NCI-H1092 (cell line): Measurements from ENCODE around the gene BEST1.
"Not testable (repeated sequence)": the region's sequence is repeated elsewhere in the genome, so short reads cannot be mapped to it uniquely, and the experiment has no call there.

ENCODE experiments used
- DNase-seq: peaks from one replicate; lab custom pipeline; 2025; lab: John Stamatoyannopoulos, UW

The BEST1 gene

DNA sequence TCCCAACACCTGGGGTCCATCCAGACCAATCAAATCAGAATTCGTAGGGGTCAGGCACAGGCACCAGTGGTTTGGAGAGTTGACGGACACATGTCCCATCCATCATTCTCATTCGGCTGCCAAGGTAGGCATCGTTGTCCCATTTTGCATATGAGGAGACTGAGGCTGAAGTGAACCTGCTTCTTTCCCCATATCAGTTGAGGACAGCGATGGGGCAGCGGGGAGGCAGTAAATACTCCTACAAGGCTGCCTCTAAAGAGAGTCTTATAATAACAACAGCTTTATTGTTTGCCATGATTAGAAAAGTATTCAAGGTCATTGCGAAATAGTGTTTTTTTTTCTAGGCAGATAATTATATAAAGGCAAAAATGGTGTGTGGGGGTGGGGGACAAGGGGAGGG, 1.6 kb upstream of the BEST1 start:
- no peak for DNase-seq

DNA sequence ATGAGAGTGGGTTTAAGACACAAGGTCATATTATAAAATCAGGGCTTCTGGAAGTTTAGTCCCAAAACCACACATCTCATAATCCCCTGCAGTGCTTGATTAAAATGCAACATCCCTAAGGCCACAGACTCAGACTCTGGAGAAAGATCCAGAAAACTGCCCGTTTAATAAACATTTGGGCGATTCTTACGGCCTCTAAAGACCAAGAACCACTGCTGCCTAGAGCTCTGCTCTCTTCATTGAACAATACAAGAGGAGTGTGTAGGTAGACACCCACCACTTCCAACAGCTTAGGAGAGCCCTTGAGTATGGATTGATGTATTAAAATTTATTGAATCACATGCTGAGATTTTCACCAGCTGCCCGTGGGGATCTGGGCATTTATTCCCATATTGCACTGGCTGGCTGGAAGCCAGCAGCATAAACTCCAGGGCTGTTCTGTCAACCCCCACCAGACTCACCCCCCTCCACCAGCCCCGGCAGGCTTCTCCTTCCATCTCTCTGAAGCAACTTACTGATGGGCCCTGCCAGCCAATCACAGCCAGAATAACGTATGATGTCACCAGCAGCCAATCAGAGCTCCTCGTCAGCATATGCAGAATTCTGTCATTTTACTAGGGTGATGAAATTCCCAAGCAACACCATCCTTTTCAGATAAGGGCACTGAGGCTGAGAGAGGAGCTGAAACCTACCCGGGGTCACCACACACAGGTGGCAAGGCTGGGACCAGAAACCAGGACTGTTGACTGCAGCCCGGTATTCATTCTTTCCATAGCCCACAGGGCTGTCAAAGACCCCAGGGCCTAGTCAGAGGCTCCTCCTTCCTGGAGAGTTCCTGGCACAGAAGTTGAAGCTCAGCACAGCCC, 749 bp upstream of the BEST1 start:
- DNase-seq, result peak; percentile 77

DNA sequence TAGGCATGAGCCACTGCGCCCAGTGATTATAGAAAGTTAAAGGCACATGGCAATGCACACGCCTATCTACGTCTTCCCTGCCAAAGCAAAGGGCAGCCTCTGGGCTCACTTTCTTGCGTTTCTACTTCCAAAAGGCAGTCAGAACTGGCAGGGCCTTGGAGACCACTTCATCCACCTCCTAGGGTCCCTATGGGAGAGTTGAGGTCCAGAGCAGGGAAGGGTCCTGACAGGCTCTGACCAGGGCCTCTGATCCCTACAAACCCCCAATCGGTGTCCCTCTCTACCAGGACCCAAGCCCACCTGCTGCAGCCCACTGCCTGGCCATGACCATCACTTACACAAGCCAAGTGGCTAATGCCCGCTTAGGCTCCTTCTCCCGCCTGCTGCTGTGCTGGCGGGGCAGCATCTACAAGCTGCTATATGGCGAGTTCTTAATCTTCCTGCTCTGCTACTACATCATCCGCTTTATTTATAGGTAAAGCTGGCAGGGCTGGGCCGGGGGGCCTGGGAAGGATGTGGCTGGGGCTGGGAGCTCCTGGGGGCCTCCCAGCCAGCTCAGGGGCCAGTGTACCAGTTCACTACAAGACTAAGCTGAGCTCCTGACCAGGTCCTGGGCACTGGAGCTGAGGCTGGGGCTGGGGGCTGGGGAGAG, 1.5 kb downstream of the BEST1 start:
- no peak for DNase-seq

DNA sequence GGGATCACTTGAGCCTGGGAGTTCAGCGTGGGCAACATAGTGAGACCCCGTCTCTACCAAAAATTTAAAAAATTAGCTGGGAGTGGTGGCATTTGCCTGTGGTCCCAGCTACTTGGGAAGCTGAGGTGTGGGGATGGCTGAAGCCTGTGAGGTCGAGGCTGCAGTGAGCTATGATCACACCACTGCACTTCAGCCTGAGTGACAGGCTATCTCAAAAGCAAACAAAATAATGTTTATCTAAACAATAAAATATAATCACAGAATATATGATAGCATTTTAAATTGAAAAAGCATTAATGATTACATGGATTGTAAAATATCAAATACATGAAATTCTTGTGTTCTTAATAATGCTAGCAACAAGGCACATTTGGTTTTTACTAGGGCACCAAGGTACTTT, 2.7 kb downstream of the BEST1 start:
- no peak for DNase-seq

DNA sequence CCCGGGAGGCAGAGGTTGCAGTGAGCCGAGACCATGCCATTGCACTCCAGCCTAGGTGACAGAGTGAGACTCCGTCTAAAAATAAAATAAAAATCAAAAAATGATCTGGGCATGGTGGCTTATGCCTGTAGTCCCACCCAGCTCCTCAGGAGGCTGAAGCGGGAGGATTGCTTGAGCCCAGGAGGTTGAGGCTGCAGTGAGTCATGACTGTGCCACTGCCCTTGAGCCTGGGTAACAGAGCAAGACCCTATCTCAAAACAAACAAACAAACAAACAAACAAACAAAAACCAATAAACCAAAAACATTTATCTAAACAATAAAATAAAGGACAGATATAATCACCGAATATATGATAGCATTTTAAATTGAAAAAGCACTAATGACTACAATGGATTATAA, 3.5 kb downstream of the BEST1 start:
- DNase-seq, result not testable (repeated sequence)

DNA sequence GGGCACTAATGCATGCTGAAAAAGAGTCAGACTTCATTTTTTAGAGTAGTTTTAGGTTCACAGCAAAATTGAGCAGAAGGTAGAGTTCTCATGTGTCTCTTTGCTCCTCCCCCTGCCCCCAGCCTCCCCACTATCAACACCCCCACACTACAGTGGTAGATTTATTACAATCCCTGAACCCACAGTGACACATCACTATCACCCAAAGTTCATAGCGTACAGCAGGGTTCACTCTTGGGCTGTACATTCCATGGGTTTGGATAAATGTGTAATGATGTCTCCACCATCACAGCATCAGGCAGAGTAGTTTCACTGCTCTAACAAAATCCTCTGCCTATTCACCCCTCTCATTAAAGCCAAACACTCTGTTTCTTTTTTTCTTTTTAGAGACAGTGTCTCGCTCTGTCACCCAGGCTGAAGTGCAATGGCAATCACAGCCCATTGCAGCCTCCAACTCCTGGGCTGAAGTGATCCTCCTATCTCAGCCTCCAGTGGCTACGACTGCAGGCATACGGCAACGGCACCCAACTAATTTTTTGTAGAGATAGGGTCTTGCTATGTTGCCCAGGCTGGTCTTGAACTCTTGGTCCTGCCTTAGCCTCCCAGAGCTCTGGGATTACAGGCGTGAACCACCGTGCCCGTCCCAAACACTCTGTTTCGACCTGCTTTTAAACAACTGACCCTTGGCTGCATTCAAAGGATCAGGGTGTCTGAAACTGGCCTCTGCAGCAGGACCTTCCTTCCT, 4.1 kb downstream of the BEST1 start:
- no peak for DNase-seq

DNA sequence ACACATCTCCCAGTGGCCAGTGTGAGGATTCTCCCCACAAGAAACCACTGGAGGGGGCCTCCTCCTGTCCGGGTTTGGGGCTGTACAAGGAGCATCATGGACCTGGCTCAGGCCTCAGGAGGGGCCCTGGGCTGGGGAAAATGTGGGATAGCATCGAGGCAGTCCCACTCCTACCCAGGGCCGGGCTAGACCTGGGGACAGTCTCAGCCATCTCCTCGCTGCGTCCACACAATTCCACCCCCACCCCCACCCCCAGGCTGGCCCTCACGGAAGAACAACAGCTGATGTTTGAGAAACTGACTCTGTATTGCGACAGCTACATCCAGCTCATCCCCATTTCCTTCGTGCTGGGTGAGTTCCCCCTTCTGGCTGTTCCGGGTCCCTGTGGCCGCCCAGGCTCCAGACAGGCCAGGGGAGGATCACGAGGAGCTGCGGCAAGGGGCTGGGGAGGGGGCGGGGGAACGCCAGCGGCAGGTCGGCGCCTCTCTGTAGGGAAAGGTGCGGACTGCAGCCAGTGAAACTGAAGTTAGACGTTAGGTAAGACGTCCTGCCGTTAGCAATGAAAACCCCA, 4.8 kb downstream of the BEST1 start:
- no peak for DNase-seq

DNA sequence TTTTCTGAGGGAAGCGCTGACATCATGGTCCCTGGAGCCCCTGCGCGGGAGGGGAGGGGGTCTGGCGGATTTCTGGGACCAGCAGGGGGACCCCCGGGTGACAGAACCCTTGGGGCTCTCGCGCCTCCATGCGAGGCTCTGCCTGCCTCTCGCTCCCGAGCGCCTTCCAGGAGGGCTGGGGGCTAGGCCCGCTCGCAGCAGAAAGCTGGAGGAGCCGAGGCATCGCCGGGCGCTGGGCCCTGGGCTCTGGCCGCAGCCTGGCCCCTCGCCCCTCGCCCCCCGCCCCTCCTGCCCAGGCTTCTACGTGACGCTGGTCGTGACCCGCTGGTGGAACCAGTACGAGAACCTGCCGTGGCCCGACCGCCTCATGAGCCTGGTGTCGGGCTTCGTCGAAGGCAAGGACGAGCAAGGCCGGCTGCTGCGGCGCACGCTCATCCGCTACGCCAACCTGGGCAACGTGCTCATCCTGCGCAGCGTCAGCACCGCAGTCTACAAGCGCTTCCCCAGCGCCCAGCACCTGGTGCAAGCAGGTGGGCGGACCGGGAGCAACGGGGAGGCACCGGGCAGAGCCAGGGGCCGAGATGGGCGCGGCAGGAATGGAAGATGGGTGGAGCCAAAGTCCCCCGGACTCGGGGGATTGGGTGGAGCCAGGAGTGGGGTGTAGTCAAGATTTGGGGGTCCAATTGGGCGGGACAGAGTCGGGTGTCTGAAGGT, 5.4 kb downstream of the BEST1 start:
- DNase-seq, result peak; percentile 23

DNA sequence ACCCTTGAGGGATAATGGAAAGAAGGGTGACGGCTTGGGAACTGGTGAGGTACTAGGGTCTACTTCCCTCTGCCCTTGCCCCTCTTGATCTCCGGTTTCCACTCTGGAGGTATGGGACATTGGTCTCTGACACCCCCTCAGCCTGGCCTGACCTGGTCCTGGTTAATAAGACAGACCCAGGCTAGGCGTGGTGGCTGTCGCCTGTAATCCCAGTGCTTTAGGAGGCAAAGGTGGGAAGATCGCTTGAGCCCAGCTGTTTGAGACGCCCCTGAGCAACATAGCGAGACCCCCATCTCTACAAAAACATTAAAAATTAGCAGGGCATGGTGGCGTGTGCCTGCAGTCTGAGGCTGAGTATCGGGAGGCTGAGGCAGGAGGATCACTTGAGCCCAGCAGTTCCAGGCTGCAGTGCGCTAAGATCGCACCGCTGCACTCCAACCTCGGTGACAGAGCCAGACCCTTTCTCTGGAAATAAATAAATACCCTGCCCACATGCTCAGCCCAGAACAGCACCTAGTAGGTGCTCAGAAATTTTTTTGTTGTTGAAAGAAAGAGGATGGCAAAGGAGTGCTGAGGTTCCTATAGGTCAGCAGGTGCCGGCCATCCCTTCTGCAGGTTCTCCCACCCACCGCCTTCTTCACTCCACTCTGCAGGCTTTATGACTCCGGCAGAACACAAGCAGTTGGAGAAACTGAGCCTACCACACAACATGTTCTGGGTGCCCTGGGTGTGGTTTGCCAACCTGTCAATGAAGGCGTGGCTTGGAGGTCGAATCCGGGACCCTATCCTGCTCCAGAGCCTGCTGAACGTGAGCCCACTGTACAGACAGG, 6.3 kb downstream of the BEST1 start:
- no peak for DNase-seq

DNA sequence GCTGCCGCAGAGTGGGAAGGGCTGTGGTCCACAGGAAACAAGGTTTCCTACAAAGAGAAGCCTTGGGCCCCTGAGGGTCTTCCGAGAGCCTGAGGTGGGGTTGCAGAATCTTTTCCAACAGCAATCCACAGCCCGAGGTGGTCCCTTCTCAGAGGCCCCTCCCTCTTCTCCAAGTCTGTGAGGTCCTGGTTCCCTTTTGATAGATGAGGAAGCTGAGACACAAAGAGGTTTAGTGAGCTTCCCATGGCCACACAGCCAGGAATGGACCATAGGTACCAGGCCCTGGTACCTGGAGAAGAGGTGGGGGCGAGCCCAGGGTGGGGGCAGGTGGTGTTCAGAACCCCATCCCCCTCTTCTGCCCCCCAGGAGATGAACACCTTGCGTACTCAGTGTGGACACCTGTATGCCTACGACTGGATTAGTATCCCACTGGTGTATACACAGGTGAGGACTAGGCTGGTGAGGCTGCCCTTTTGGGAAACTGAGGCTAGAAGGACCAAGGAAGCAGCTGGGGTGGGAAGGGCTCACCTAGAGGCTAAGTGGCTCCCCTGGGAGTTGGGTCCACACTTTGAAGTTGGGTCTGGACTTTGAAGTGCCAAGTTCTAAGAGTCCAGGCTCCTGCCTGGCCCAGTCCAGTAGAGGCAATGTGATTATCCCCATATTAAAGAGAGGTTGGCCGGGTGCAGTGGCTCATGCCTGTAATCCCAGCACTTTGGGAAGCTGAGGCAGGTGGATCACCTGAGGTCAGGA, 7.0 kb downstream of the BEST1 start:
- no peak for DNase-seq

DNA sequence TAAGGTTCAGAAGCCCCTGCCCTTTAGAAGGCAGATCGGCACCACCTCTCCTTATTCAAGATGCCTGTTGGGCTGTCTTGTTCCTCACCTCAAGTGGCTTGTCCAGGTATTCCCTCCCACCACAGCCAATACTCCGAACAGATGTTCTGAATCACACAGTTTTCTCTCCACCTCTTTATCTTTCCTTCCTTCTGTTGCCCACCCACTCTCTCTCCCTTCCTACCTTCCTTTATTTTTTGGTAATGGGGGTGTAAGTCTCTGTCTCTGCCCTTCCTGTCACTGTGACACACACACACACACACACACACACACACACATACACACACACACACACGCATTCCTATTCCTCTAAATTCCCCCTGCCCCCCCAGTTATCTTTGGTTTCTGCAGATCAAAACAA, 8.4 kb downstream of the BEST1 start:
- no peak for DNase-seq

DNA sequence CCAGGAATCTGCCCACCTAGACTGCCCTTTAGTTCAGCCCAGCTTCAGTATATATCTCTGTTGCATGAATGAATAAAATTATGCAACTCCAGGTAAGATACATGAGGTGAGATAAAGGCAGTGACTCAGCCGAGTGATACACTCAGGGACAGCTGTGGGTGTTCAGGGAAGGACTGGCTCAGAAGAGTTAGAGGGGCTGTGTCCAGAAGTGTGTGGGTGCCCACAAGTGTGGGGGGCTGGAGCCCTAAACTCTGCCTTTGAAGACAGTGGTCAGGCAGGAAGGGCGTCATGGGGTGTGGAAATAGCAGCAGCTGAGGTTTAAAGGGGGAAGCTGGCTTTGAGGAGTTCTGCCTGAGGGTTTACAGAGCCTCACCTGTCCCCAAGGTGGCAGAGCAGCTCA, 9.0 kb downstream of the BEST1 start:
- no peak for DNase-seq

DNA sequence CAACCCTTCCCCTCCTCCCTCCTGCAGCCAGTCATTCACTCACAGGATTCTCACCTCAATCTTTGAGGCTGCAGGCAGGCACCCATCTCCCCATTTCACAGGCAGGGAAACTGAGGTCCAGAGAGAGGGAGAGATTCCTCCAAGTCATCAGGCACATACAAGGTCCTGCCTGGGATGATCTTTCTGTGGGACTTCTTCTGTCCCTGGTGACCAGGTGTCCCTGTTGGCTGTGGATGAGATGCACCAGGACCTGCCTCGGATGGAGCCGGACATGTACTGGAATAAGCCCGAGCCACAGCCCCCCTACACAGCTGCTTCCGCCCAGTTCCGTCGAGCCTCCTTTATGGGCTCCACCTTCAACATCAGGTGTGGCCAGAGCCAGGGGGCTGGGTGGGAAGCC, 9.5 kb downstream of the BEST1 start:
- DNase-seq, result no peak

DNA sequence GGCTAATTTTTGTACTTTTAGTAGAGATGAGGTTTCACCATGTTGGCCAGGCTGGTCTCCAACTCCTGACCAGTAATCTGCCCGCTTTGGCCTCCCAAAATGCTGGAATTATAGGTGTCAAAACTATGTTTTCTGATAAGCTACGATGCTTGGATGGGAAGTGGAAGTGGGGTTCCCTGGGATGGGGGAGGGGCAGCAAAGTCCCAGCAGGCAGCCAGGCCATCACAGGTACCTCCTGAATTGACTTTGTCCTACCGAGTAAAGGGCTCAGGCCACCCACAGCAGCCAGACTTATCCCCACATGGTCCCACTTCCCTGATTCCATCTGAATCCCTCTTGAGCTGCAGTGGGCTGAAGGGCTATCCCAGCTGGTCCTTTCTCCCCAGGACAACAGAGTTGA, 10.4 kb downstream of the BEST1 start:
- no peak for DNase-seq

DNA sequence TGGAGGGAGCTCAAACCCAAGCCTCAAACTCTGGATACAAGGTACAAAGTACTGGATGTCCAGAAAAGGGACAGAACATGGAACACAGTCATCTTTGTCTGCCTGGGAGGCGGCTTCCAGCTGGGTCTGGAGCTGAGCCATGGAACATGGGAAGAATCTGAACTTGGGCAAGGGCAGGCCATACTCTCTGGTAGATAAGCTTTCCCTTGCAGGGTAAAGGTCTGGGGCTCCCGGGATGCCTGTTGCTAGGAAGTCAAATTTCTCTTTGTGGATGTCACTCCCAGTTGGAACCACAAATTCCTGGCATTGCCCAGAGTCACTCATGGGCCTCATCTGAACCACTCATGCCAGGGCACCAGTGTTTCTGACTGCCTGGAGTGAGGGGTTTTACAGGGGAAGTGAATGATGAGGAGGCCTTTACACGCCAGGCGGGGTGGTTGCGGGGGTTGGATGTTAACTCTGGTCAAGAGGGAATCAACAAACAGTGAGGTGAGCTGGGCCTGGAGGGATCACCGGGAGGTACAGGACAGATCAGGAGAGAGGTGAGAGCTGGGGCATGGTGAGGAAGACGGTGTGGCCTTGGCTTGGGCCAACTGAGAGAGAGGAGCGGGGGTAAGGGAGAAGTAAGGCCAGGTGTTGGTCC, 11.5 kb downstream of the BEST1 start:
- no peak for DNase-seq

DNA sequence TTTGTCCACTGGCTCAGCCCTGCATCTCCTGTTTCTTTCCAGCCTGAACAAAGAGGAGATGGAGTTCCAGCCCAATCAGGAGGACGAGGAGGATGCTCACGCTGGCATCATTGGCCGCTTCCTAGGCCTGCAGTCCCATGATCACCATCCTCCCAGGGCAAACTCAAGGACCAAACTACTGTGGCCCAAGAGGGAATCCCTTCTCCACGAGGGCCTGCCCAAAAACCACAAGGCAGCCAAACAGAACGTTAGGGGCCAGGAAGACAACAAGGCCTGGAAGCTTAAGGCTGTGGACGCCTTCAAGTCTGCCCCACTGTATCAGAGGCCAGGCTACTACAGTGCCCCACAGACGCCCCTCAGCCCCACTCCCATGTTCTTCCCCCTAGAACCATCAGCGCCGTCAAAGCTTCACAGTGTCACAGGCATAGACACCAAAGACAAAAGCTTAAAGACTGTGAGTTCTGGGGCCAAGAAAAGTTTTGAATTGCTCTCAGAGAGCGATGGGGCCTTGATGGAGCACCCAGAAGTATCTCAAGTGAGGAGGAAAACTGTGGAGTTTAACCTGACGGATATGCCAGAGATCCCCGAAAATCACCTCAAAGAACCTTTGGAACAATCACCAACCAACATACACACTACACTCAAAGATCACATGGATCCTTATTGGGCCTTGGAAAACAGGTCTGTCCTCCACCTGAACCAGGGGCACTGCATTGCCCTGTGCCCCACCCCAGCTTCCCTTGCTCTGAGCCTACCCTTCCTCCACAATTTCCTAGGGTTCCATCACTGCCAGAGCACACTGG, 12.3 kb downstream of the BEST1 start:
- DNase-seq, result no peak

DNA sequence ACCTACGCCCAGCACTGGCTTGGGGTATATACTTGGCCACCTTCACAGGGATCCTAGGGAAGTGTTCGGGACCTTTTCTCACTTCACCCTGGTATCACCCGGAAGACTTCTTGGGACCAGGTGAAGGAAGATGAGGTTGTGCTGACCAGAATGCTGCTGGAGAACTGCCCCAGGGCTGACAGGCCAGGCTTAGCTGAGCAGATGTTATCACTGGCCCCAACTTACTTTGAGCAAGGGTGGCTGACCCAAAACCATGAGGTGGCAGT, 12.8 kb downstream of the BEST1 start:
- no peak for DNase-seq

DNA sequence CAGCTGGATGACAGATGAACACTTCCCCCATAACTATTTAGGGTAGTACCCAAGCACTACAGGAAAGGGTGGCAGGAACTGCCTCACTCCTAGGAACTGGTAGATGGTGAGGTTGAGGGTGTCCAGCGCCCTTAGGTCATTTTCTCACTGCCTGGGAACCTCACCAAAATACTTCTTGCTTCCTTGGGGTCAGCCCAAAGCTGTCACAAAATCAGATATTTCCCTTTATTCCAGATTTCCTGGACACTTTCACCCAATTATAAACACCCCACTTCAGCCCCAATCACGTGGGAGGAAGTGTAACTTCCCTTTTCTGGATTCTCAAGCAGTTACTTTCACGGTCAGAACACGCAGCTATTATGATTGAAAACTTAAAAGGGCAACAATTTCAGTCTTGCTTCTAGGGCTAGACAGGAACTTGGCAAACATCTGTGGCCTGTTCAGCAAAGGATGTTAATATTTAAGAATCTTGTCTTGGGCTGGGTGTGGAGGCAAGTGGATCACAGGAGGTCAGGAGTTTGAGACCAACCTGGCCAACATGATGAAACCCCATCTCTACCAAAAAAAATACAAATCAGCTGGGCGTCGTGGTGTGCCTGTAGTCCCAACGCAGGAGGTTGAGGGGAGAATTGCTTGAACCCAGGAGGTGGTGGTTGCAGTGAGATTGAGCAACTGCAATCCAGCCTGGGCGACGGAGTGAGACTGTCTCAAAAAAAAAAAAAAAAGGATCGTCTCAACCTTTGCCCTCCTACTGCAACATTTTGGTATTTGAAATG, 13.3 kb downstream of the BEST1 start:
- DNase-seq, result no peak
